GM19395 (cell line): ENCODE results near the gene TMEM38B.
"Not testable (repeated sequence)": the region's sequence is repeated elsewhere in the genome, so short reads cannot be mapped to it uniquely, and the experiment has no call there.

Experiments used
- ATAC-seq: cut with Tn5 transposase; IDR thresholded peaks from one replicate; pipeline ENCODE4 v1.9.1; 2021; ENCODE audit warnings: mild to moderate bottlenecking, moderate library complexity; ENCODE audit not compliant: unreplicated experiment

Gene TMEM38B

GRCh38 chr9:105714020-105714331, 19.6 kb downstream of the TMEM38B start:
- ATAC-seq: no peak

GRCh38 chr9:105716146-105716545, 21.8 kb downstream of the TMEM38B start:
- no peak for ATAC-seq

GRCh38 chr9:105722099-105722498, 27.8 kb downstream of the TMEM38B start:
- ATAC-seq: no peak

- ATAC-seq: no peak
Measured at GRCh38 chr9:105725370-105725769, 31.0 kb downstream of the TMEM38B start.

GRCh38 chr9:105728230-105728629, 33.9 kb downstream of the TMEM38B start:
- not testable (repeated sequence) for ATAC-seq

GRCh38 chr9:105731420-105731819, 37.1 kb downstream of the TMEM38B start:
- ATAC-seq: not testable (repeated sequence)

GRCh38 chr9:105735366-105735765, 41.0 kb downstream of the TMEM38B start:
- ATAC-seq: no peak

- no peak for ATAC-seq
Measured at GRCh38 chr9:105737205-105737604, 42.9 kb downstream of the TMEM38B start.

GRCh38 chr9:105742088-105742487, 47.7 kb downstream of the TMEM38B start:
- no peak for ATAC-seq

- not testable (repeated sequence) for ATAC-seq
Measured at GRCh38 chr9:105747325-105747724, 53.0 kb downstream of the TMEM38B start.

- ATAC-seq: no peak
Measured at GRCh38 chr9:105751761-105752160, 57.4 kb downstream of the TMEM38B start.

GRCh38 chr9:105757496-105758251, 63.3 kb downstream of the TMEM38B start:
- ATAC-seq: no peak

- no peak for ATAC-seq
Measured at GRCh38 chr9:105760053-105760452, 65.7 kb downstream of the TMEM38B start.

GRCh38 chr9:105782561-105783494, 88.5 kb downstream of the TMEM38B start:
- not testable (repeated sequence) for ATAC-seq

- not testable (repeated sequence) for ATAC-seq
Measured at GRCh38 chr9:105783495-105783872, 89.1 kb downstream of the TMEM38B start.

- ATAC-seq: not testable (repeated sequence)
Measured at GRCh38 chr9:105786796-105787195, 92.5 kb downstream of the TMEM38B start.

GRCh38 chr9:105816202-105816744, 121.9 kb downstream of the TMEM38B start:
- ATAC-seq: no peak

- ATAC-seq: no peak
Measured at GRCh38 chr9:105816981-105817380, 122.6 kb downstream of the TMEM38B start.

- no peak for ATAC-seq
Measured at GRCh38 chr9:105818903-105819302, 124.6 kb downstream of the TMEM38B start.

GRCh38 chr9:105822814-105823213, 128.5 kb downstream of the TMEM38B start:
- ATAC-seq: no peak
